ENCODE results near the gene SUGP2. TPM values are rescaled to one million over a fixed set of nuclear protein-coding genes. Genes with fewer than 3 reads are reported as not detected.
"Not testable (repeated sequence)": the region's sequence is repeated elsewhere in the genome, so short reads cannot be mapped to it uniquely, and the experiment has no call there.

SUGP2 gene
- total RNA-seq, 1 experiment from 2014 or later, result 39.1 TPM

GRCh38 chr19:18955042-18955441 lies 78.3 kb downstream of the SUGP2 start:
- DNase-seq (ENCODE audit: low read depth), result no peak

- DNase-seq (ENCODE audit: low read depth), result no peak
These were observed 79.2 kb downstream of the SUGP2 start for GRCh38 chr19:18954094-18954493.

DNA sequence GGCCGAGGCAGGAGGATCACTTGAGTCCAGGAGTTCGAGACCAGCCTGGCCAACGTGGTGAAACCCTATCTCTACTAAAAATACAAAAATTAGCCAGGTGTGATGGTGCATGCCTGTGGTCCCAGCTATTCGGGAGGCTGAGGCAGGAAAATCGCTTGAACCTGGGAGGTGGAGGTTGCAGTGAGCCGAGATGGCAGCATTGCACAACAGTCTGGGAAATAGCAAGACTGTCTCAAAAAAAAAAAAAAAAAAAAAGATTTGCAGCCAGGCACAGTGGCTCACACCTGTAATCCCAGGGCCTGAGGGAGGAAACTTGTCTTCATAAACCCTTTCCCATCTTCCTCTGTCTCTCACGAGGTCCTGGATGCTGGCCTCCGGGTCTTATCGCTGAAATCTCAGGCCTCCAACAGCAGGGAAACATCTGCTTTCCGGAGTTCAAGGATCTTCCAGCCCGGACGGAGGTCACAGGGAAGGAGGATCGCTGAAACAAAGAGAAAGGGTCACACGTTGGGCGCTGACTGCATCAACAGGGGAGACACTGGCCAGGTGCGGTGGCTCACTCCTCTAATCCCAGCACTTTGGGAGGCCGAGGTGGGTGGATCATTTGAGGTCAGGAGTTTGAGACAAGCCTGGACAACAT lies 80.8 kb downstream of the SUGP2 start:
- DNase-seq (ENCODE audit: low read depth), result not testable (repeated sequence)

DNA sequence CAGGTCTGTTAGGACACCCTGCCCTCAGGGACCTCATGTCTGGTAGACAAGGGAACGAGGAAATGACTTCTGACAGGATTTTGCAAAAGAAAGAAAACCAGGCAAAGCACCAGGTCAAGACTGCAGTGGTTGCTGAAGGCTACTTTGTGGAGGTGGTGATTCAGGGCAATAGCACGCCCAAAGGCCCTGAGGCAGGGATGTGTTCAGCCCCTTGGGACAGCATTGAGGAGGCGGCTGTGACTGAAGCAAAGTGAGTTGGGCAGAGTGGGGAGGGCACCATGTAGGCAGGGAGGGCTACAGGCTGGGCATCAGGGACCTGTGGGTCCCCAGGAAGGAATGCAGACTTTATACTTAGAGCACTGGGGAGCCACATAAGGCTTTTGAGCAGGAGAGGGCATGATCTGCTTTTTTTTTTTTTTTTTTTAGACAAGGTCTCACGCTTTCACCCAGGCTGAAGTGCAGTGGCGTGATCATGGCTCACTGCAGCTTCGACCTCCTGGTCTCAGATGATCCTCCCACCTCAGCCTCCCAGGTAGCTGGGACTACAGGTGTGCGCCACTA lies 81.5 kb downstream of the SUGP2 start:
- peak; percentile 32 for DNase-seq (ENCODE audit: low read depth)

DNA sequence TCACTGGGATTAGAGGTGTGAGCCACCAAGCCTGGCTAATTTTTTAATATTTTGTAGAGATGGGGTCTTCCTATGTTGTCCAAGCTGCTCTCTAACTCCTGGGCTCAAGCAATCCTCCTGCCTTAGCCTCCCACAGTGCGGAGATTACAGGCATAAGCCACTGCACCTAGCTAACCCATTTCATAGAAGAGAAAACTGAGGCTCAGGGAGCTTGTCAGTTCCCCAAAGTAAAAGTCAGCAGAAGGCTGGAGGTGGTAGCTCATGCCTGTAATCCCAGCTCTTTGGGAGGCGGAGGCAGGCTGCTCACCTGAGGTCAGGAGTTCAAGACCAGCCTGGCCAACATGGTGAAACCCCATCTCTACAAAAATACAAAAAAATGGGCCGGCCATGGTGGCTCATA lies 83.5 kb downstream of the SUGP2 start:
- no peak for DNase-seq (ENCODE audit: low read depth)

DNA sequence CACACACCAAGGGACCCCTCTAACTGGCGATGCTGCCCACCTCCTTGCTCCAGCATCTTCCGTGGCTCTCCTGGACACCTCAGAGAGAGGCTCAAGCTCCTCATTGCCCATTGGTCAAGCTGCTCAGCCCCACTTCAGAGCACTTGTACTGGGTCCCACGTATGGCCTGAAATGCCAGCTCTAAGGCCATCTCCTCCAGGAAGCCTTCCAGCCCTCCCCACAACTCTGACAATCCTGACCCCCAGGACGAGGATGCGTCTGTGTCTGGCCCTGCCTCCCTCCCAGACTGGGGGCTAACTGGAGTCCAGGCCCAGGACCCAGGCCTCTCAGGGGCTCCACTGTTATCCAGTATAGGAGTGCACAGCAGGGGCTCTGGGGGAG lies 84.4 kb downstream of the SUGP2 start:
- no peak for DNase-seq (ENCODE audit: low read depth)

DNA sequence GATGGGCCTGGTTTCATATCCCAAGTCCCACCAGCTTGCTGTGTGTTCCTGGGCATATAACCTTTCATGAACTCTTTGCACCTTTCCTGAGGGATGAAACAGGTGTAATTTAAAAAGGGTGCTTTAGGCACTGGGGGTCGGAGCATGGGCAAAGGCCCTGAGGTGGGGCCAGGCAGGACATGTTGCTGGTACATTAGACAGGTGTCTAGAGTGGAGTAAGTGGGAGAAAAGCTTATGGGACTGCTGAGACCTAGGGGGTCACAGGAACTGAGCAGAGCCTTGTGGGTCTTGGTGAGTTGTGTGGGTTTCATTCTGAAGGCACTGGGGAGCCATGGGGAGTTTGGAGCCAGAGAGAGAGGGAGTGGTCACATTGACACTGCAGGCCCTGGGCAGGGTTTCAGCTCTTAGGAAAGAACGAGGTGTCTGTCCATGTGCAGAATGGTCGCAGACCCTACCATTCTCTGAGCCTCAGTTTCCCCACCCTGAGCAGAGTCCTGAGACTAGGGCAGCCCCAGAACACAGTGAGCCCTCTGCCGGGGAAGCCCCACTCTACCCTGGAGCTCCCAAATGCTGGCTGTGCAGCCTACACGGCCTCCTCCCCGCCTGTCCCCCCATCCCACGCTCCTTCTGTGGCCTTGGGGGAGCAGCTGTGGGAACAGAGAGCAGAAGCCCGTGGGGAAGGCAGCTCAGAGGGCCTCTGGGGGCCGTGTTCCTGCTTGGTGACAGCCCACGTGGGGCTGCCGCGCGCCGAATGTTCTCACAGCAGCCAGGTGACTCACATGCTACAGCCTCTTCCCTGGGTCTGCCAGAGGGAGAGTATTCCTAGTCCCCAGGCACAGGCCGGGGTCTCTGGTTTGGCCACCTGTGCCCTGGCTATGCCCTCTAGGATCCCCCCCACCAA lies 85.0 kb downstream of the SUGP2 start:
- no peak for DNase-seq (ENCODE audit: low read depth)

- no peak for DNase-seq (ENCODE audit: low read depth)
These were observed 86.4 kb downstream of the SUGP2 start for GRCh38 chr19:18946918-18947317.

DNA sequence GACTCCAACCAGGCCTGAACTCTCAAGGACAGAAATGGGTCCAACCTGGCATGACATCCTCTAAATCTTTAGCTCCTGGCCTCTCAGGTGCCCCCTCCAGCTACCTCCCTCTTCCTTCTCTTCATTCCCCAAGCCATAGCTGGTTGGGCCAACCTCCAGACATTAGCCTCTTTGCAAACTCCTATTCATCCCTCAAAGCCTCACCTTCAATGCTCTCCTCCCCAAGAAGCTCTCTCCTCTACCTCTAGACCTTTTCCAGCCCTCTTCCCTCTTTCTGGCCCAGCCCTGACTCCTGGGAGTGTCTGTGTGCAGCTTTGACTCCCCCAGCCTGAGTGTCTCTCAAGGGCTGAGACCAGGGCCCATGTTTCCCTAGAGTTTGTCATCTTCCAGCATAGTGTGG lies 87.0 kb downstream of the SUGP2 start:
- no peak for DNase-seq (ENCODE audit: low read depth)

DNA sequence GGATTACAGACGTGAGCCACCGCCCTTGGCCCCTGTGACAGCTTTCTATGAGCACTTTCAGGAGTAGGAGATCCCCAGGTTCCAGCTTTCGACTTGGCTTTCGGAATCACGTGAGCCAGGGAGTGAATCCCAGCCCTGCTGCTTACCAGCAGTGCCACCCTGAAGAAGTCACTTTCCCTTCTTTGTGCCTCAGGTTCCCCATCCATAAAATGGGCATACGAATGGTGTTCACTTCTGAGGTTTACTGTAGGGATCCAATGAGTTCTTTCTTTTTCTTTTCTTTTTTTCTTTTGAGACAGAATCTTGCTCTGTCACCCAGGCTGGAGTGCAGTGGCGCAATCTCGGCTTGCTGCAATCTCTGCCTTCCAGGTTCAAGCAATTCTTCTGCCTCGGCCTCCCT lies 88.0 kb downstream of the SUGP2 start:
- DNase-seq (ENCODE audit: low read depth), result no peak

DNA sequence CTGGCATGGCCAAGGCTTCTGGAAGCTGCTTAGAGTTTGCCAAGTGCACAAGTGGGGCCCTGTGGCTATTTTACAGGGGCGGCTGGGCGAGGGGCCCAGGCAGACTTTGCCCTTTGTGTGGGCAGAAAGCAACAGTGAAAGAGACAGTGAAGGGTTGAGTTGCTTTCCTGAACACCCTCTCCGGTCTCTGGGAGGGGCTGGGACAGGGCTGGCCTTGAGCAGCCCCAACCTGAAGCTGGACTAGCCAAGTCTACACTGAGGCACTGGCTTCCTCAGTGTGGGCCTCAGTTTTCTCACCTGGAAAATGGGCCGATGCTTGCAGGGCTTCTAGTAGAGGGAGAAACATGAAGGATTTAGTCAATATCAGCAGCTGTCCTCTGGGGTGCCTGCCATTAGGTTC lies 89.9 kb downstream of the SUGP2 start:
- DNase-seq (ENCODE audit: low read depth), result no peak

GRCh38 chr19:18942692-18943091 lies 90.6 kb downstream of the SUGP2 start:
- no peak for DNase-seq (ENCODE audit: low read depth)

GRCh38 chr19:18941628-18942354 lies 91.5 kb downstream of the SUGP2 start:
- DNase-seq (ENCODE audit: low read depth), result no peak

Other genes with a start within 250 kb of the SUGP2 start
- not detected in 2 replicates for gene COMP, start 242.2 kb downstream of the SUGP2 start, total RNA-seq (2014; rRNA removed; shearing (Covaris generic))
- 57.5 and 59.1 TPM in 2 replicates for gene UPF1, start 201.6 kb downstream of the SUGP2 start, total RNA-seq (2014; rRNA removed; shearing (Covaris generic))
- gene CERS1, start 137.4 kb downstream of the SUGP2 start, total RNA-seq (2014; rRNA removed; shearing (Covaris generic)), result 1.0 and 3.4 TPM in 2 replicates
- 352 and 410 TPM in 2 replicates for gene COPE, start 114.1 kb downstream of the SUGP2 start, total RNA-seq (2014; rRNA removed; shearing (Covaris generic))
- 137 and 139 TPM in 2 replicates for gene DDX49, start 113.8 kb downstream of the SUGP2 start, total RNA-seq (2014; rRNA removed; shearing (Covaris generic))
- gene HOMER3, start 92.3 kb downstream of the SUGP2 start, total RNA-seq (2014; rRNA removed; shearing (Covaris generic)), result 70.4 and 73.3 TPM in 2 replicates
- gene ARMC6, start 86 bp upstream of the SUGP2 start, total RNA-seq (2014; rRNA removed; shearing (Covaris generic)), result 126 and 130 TPM in 2 replicates
- 0.37 and 0.56 TPM in 2 replicates for gene SLC25A42, start 30.5 kb upstream of the SUGP2 start, total RNA-seq (2014; rRNA removed; shearing (Covaris generic))
- 25.4 and 46.4 TPM in 2 replicates for gene TMEM161A, start 105.0 kb upstream of the SUGP2 start, total RNA-seq (2014; rRNA removed; shearing (Covaris generic))
- gene MEF2B, start 136.7 kb upstream of the SUGP2 start, total RNA-seq (2014; rRNA removed; shearing (Covaris generic)), result not detected in 2 replicates
- gene BORCS8, start 158.6 kb upstream of the SUGP2 start, total RNA-seq (2014; rRNA removed; shearing (Covaris generic)), result 34.6 and 44.1 TPM in 2 replicates
- 80.2 and 103 TPM in 2 replicates for gene RFXANK, start 158.7 kb upstream of the SUGP2 start, total RNA-seq (2014; rRNA removed; shearing (Covaris generic))
- 25.4 and 27.3 TPM in 2 replicates for gene NR2C2AP, start 169.9 kb upstream of the SUGP2 start, total RNA-seq (2014; rRNA removed; shearing (Covaris generic))
- 0.03 TPM in 1 of 2 replicates, not detected in the other for gene NCAN, start 178.4 kb upstream of the SUGP2 start, total RNA-seq (2014; rRNA removed; shearing (Covaris generic))
- 0.11 TPM in 1 of 2 replicates, not detected in the other for gene TM6SF2, start 239.8 kb upstream of the SUGP2 start, total RNA-seq (2014; rRNA removed; shearing (Covaris generic))